ENCODE results near the gene PHEX.

PHEX gene

DNA sequence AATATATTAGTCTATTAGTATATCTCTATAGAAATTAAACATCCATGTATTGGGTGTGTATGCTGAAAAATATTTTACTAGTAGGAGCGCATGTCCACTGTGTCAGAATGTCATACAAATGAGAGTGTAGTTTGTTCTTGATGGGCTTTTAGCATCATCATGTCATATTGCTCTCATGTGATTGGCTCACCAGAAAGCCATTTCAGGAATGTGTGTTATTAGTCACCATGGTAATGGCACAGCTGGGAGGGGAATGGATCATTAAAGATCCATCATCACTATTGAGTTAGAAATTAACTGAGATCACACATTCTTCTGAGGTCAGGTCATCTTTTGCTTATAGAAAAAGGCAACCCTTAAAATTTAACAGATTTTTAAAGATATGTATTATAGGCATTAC is 77.3 kb downstream of the PHEX start:
- no peak for DNase-seq

- no peak for DNase-seq
Observed at GRCh38 chrX:22110729-22111494, 78.8 kb downstream of the PHEX start.

GRCh38 chrX:22116605-22117546 is 84.8 kb downstream of the PHEX start:
- DNase-seq = no peak

DNA sequence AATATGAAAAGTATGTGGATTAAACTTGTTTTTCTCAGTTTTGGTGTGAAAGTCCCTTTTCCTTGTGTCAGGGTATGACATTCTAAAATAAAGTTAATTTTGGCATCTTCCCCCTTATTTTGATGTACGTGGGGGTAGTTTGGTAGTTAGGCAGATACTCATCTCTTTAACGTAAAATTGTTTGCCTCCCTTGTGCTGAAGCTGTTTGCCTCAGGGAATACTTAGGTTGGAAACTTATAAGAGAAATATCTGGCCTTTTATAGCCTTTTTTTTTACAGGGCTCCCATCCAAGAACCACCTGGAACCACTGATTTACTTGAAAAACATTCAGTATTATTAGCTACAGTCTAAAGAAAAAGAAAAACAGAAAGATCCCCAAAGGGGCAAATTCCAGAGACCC is 85.5 kb downstream of the PHEX start:
- no peak for DNase-seq

- no peak for DNase-seq
Observed at GRCh38 chrX:22118161-22118830, 86.2 kb downstream of the PHEX start.

- no peak for DNase-seq
Observed at GRCh38 chrX:22121161-22121560, 89.0 kb downstream of the PHEX start.

GRCh38 chrX:22122510-22122909 is 90.4 kb downstream of the PHEX start:
- DNase-seq = peak; percentile 33

DNA sequence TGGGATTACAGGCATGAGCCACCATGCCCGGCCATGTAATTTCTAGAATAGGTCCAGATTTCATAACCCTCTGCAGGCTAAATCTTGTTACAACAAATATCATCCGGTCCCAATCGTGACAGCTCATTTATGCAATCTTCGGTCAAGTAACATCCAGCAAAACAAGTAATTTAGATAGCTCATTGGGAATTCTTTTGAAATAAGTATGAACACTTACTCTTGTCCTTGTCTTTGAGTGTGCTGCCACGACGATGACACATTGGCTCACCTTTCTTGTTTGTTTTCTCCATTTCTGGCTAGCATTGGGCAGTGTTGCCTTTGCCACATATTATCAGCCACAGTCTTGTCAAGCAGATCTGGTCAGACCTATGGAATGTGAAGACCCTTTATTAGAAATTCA is 92.0 kb downstream of the PHEX start:
- no peak for DNase-seq

GRCh38 chrX:22125481-22125880 is 93.4 kb downstream of the PHEX start:
- no peak for DNase-seq

DNA sequence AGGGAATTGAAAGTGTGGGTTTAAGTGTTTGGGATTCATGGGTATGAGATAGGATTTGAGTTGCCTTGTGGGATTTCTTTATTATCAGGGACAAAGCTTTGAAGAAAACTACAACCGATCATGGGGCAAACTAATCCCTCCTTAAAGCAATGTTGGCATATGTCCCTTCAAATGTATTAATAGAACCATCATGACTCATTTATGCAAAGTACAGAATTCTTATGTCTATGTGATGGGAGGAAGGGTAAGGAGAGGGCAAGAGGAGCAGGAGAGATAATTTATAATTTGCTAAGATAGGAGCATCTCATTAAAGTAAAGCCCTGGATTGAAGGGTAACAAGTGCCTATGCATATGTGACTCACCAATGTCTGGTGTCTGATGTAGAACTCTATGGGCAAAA is 94.2 kb downstream of the PHEX start:
- DNase-seq = no peak

DNA sequence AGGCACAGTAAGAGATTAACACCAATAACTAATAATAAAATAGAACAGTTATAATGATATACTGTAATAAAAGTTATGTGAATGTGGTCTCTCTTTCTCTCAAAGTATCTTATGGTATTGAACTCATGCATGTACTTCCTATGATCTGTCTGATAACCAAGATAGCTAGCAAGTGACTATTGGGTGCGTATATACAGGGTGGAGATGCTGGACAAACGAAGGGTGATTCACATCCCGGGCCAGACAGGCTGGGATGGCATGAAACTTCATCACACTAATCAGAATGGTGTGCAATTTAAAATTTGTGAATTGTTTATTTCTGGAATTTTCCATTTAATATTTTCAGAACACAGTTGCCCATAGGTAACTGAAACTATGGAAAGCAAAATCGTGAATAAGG is 96.8 kb downstream of the PHEX start:
- DNase-seq = no peak

DNA sequence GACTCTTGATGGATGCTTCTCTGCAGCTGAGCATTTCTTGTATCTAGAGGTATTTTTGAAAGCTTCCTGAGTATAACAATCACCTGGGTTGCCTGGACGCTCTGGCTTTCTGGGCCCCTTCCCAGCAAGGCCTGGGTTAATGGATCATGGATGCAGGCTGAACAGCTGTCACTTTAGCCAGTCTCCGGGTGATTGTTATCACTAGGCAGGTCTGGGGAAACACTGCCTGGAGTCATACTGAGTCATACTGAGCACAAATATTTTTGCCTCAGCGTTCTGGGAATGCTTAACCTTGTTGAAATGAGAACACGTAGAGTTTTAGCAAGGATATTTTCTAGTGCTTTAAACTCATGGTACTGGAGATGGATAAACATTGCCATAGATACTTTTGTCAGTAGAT is 102.6 kb downstream of the PHEX start:
- DNase-seq = no peak

DNA sequence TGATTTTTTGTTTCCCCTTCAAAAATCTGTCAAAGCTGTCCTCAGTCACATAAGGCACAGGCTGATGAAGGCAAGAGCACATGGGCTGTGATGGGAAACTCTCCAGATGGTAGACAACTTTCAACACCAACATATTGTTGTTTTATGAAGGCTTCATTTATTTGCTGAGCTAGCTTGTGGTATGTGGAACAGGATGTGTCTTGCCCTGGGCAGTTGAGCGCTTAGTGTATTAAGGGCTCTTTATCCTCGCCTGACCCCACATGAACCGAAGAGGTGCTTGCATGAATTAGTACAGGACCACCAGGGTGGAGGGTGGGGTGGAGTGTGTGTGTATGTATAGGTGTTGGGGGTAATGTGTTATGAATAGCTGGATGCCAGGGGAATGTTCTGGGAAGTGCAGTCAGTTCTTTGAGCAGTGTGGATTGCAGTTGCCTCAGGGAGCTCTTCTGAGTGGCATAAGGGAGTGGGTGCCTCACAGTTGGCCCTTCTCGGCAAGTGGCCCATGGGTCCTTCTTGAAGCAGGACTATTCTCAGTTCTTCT is 103.1 kb downstream of the PHEX start:
- DNase-seq = peak; percentile 20

DNA sequence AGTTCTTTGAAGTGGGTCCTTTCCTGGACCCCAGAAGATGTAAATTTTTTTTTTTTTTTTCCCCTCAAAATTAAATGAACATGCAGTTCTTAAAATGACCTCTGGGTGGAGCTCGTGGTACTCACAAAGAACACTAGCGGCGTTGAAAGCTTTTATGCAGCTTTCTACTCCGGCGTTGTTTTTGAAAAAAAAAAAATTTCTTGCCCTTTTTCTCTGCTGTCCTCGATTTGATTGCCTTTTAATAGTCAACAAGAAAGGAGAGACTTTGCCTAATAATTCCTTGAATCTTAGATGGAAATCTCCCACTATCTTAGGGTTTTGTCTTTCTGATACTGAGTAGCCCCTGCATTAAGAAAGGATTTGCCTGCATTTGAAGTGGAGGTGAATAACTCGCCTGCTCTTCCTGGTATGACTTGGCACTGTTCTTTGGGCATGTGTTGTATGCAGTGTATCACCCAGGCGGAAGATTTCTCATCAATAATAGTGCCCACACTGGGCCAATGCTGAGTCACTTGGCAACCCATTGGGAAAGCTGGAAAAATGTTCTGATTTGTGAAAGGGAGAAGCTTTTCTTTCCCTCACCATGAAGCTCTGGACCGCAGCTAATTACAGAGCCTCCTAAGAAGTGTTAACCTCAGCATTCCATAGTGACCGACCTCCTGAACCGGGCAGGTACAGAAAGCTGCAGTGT is 104.0 kb downstream of the PHEX start:
- no peak for DNase-seq

- DNase-seq = no peak
Observed at GRCh38 chrX:22136711-22137110, 104.6 kb downstream of the PHEX start.

DNA sequence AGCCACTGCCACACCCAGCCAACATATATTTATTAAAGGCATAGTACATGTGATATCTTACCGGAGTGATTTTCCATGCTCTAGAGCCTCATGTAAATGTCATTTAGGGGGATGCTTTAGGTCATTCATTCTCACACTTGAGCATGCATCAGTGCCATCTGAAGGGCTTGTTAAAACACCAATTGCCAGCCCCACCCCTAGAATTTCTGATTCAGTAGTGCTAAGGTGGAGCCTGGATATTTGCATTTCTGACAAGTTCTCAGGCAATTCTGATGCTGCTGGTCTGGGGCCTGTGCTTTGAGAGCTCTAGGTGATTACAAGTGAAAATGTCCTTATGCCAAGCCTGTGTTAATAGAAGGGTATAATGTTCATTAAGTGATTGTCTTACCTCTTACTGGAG is 107.7 kb downstream of the PHEX start:
- DNase-seq = no peak

DNA sequence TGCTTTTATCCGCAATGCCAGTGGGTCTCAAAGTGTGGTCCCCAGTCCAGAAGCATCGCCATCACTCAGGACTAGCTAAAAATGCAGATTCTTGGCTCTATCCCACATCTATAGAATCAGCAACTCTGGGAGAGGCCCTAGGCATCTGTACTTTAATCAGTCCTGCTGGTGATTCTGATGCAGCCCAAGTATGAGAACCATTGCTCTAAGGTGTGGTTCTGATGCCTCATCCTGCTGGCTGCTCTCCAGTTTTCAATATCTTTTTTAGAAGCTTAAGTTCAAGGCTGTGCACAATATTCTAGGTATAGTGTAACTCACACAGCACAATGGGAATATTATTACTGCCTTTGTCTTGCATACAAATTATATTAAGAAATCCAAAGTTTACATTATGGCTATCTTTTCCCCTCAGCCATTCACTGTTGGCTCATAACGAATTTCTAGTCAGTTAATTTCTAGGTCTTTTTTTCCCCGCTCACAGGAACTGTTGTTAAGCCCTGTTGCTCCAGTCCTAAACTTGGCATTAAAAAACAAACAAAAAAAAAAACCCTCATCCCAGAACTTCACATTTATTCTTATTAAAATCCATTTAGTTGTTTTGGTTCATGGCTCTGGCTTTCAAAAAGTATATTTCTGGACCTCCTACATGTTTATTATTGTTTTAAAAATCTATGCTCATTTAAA is 109.1 kb downstream of the PHEX start:
- no peak for DNase-seq

DNA sequence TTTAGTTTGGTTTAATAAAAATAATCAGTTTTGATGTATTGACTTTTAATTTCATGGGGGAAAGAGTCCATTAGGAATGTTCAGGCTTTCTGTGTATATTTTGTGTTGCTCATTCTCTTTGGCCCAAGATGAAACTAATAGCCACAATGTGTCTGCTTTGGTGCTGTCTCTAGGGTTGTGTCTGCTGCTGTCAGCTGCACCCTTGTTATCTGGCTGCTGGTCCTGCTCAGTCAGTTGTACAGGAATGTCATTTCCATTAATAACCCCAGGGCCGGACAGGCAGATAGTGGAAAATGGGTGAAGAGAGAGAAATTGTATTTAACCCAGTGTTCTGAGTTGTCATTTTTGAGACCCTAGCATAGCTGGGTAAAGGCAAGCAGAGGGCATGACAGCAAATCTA is 115.1 kb downstream of the PHEX start:
- DNase-seq = no peak

DNA sequence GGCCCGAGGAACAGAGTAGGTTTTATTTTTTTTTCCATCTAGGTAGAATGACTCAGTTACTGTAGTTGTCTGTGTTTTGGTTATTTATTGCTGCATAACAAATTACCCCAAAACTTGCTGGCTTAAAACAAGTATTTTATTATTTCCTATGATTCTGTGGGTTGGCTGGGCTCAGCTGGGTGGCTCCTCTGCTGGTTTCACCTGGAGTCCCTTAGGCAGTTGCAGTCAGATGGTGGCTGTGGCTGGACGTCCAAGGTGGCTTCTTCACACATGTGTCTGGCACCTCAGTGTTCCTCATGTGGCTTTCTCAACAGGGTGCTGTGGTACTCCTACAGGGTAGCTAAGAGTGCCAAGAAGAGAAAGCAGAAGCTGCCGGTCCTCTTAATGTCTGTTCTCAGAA is 115.8 kb downstream of the PHEX start:
- DNase-seq = no peak

DNA sequence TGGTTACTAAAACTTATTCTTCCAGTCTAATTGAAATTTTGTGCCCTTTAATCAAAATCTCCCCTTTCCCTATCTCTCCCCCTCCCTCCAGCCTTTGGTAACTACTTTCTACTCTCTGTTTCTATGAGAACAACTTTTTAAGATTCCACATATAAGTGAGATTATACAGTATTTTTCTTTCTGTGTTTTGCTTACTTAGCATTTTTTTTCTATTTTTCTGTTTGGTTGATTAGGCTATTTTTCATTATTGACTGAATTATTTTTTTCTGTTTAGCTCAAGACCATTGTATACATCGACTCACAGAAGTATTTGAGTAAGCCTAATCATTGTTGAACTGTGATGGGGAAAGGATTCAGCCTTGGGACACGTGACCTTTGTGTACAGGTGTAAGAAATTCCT is 116.4 kb downstream of the PHEX start:
- DNase-seq = no peak

DNA sequence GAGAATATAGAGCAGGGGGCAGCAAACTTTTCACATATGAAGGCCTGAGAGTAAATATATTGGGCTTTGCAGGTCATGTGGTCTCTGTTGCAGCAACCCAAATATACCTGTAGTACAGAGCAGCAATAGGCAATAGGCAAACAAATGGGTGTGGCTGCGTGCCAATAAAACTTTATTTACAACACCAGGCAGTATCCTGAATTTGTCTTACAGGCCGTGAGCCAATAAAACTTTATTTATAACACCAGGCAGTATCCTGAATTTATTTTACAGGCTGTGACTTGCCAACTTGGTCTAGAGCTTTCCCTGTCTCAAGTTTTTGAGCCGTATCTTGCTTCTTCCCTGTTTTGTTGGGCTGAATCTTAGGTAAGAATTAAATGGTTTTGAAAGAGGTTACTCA is 118.2 kb downstream of the PHEX start:
- DNase-seq = no peak

- no peak for DNase-seq
Observed at GRCh38 chrX:22155126-22155525, 123.0 kb downstream of the PHEX start.

All from right hindlimb (tissue), 1 donor.